ENCODE results near the gene TRIM66. TPM values are rescaled to one million over a fixed set of nuclear protein-coding genes. Genes with fewer than 3 reads are reported as not detected.

TRIM66 gene
- total and polyA plus RNA-seq, 2 of the 8 experiments (the other 6 are each of a cell fraction or from before 2014, with no cell fraction given) = 3.1 to 3.5 TPM

DNA sequence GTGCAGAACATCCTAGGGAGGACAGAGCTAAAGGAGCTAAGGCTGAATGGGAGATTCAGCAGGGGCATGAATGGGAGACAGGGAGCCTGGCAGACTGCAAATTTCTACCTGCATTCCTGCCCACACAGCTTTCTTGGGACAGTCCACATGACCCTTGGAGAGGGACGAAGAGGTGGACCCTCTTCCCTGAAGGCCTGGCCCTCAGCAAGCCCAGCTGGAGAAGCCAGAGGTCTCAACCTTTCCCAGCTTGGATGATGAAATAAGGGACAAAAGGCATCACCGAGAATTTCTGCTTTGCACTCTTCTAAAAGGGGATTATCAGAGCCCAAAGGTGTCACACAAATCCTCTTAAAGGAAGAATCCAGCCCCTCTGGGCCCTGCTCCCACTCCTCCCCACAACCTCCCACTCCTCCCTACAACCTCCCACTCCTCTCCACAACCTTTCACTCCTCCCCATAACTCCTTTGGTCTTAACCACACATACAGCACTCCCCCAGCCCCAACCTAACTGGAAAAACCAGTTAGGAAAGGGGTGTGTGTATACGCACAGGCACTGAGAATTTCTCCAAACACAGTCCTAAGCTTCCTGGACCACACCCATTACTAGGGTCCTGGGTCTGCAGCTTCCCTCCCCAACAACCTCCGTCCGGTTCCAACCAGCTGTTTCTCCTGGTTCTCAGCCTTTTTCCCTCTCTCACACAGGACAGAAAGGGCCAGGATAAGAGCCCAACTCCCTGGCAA lies 38.6 kb upstream of the TRIM66 start (continued):
- TF ChIP-seq BRCA1 (IDR thresholded peaks at IDR 0.05; ENCODE audit: low read depth, low read length) = no peak
- no peak for TF ChIP-seq SP4 (IDR thresholded peaks at IDR 0.05; ENCODE audit: low read length)
- no peak for TF ChIP-seq NRF1 (IDR thresholded peaks at IDR 0.05; ENCODE audit: low read depth, low read length)
- no peak for TF ChIP-seq SIN3A (conservative IDR thresholded peaks at IDR 0.05 in 1 of 2, IDR thresholded peaks at IDR 0.05 in 1 of 2; ENCODE audit: low read depth in 1 of 2, low read length in 2 of 2)
- no peak for TF ChIP-seq TAF7 (optimal IDR thresholded peaks at IDR 0.05; ENCODE audit: borderline replicate concordance, low read depth, low read length)
- no peak for TF ChIP-seq HDAC2 (IDR thresholded peaks at IDR 0.05; ENCODE audit: borderline replicate concordance in 1 of 2, low read depth in 2 of 2, low read length in 2 of 2)
- no peak for TF ChIP-seq EZH2 (IDR thresholded peaks at IDR 0.05; ENCODE audit: low read depth, low read length, severe bottlenecking)
